Left lung (tissue), 10 donors: ENCODE measurements around the gene SDSL. TPM values are rescaled to one million over a fixed set of nuclear protein-coding genes. Genes with fewer than 3 reads are reported as not detected.

Experiments used
- ATAC-seq: fragments of 200-7000 bp; cut with Tn5 transposase; one replicate; pipeline ENCODE4 v1.9.1; 2020; ENCODE audit warnings: moderate library complexity
- DNase-seq, 4 donors: peaks; one replicate each; pipeline ENCODE4 v3.0.0-alpha.2; 2013 to 2020
- H3K27ac ChIP-seq, 2 donors: fragments of 200-600 bp; sonication (generic) in 1 of 2; one replicate each; pipeline versions ENCODE4 v1.5.0 to v1.8.0; 2020 to 2021
- H3K27me3 ChIP-seq, 2 donors: fragments of 200-600 bp; sonication (generic) in 1 of 2; one replicate each; pipeline versions ENCODE4 v1.5.0 to v1.8.0; 2020 to 2021
- H3K36me3 ChIP-seq, 2 donors: fragments of 200-600 bp; sonication (generic) in 1 of 2; one replicate each; pipeline versions ENCODE4 v1.5.0 to v1.8.0; 2020 to 2021
- H3K4me1 ChIP-seq, 2 donors: fragments of 200-600 bp; one replicate each; pipeline ENCODE4 v1.8.0; 2021
- H3K4me3 ChIP-seq, 2 donors: fragments of 200-600 bp; sonication (generic) in 1 of 2; one replicate each; pipeline versions ENCODE4 v1.5.0 to v1.8.0; 2020 to 2021; ENCODE audit warnings: mild to moderate bottlenecking in 1 of 2
- H3K9me3 ChIP-seq, 2 donors: fragments of 200-600 bp; sonication (generic) in 1 of 2; one replicate each; pipeline versions ENCODE4 v1.5.0 to v1.8.0; 2020 to 2021
- intact Hi-C, 2 donors: fragments of 100-400 bp; cut with DNase I; formaldehyde crosslinking; loops; one replicate each; pipeline versions ENCODE4 v1.11.2 to v1.14.2; 2022
- polyA plus RNA-seq, 6 donors: library from polyadenylated mRNA; unstranded; fragments of 120-200 nt; gene quantifications; one replicate each; pipeline ENCODE4 v1.2.1, GENCODE V29; 2013; ENCODE audit not compliant: insufficient read length in 6 of 6
- total RNA-seq, 2 donors: library from RNA; stranded (reverse); fragmentation: NEBNext Ultra II Directional; extraction: Animal tissue kit (Norgen Biotek cat#: 25700); gene quantifications; one replicate each; pipeline ENCODE4 v1.2.1, GENCODE V29; 2021
- TF ChIP-seq, protein P1 (sequence below), 2 donors: fragments of 200-600 bp; sonication (generic) in 1 of 2; IDR thresholded peaks; one replicate each; pipeline versions ENCODE4 v1.5.0 to v1.8.0; 2021; ENCODE audit warnings: antibody characterized with exemption in 2 of 2
- donor health status: DM: no; HTN: yes; CAD: no.
- donor health status: DM: no; HTN: no; CAD: no.

The SDSL gene
- total and polyA plus RNA-seq, 8 donors, result 4.2 to 13.8 (median 4.9) TPM

- intact Hi-C loops, result no loop called here
- ATAC-seq, result no peak
- Histone ChIP-seq H3K9me3 (no peaks in the 10 kb centered on the region), H3K4me1 (peaks cover 11 to 25% of the 10 kb centered on the region in 2 donors), H3K36me3 (no peaks in the 10 kb centered on the region), H3K4me3 (no peak overlapping the region), H3K27ac (no peak overlapping the region), H3K27me3 (peaks cover 39 to 93% of the 10 kb centered on the region in 2 donors)
- TF ChIP-seq, protein P1, sequence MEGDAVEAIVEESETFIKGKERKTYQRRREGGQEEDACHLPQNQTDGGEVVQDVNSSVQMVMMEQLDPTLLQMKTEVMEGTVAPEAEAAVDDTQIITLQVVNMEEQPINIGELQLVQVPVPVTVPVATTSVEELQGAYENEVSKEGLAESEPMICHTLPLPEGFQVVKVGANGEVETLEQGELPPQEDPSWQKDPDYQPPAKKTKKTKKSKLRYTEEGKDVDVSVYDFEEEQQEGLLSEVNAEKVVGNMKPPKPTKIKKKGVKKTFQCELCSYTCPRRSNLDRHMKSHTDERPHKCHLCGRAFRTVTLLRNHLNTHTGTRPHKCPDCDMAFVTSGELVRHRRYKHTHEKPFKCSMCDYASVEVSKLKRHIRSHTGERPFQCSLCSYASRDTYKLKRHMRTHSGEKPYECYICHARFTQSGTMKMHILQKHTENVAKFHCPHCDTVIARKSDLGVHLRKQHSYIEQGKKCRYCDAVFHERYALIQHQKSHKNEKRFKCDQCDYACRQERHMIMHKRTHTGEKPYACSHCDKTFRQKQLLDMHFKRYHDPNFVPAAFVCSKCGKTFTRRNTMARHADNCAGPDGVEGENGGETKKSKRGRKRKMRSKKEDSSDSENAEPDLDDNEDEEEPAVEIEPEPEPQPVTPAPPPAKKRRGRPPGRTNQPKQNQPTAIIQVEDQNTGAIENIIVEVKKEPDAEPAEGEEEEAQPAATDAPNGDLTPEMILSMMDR (IDR thresholded peaks at IDR 0.05), result no peak
- DNase-seq, result no peak
These were observed 37.8 kb downstream of the SDSL start for GRCh38 chr12:113459981-113460380.

- peak; percentile 37 for ATAC-seq
- H3K4me1 ChIP-seq, result peaks cover 11 to 31% of the 10 kb centered on the region in 2 donors
- no peak overlapping the region for H3K4me3 ChIP-seq
- no peaks in the 10 kb centered on the region for H3K9me3 ChIP-seq
- TF ChIP-seq, protein P1 (IDR thresholded peaks at IDR 0.05), result no peak
- intact Hi-C loops, result no loop called here
- H3K27ac ChIP-seq, result no peak overlapping the region
- no peaks in the 10 kb centered on the region for H3K36me3 ChIP-seq
- H3K27me3 ChIP-seq, result peaks cover 56 to 100% of the 10 kb centered on the region in 2 donors
- DNase-seq, result no peak
These were observed 39.5 kb downstream of the SDSL start for GRCh38 chr12:113461666-113462065.

DNA sequence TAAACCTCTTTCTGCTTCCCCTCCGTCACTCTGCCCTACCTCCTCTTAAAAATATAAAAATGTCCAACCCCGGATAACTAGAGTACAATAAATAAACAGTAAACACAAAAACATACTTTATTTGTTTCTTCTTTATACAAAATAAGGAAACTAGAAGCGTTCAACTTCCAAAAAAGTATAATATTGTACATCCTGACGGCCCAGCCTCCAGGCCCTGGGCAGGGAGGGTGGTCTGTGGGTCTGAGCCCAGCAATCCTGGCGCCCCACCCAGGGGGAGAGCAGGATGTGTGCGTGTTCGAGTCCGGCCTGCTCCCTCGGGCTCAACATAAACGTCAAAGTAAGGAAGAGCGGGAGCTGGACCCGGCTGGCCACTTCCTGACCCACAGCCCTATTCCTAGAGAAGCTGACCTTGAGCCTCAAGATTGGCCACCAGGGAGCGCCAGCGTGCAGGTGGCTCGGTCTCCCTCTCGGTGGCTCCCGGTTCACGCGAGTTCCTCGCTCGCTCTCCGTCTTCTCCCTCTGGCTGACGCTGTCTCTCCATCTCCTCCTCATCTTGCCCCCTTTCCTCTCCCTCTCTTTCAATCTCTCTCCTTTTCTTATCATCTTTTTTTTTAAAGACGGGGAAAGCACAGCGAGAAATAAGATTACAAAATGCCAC lies 40.1 kb downstream of the SDSL start:
- TF ChIP-seq, protein P1 (IDR thresholded peaks at IDR 0.05), result peak; percentile 74 to 86
- Histone ChIP-seq H3K9me3 (no peaks in the 10 kb centered on the region), H3K27me3 (peaks cover 62 to 100% of the 10 kb centered on the region in 2 donors), H3K4me1 (peaks cover 11 to 35% of the 10 kb centered on the region in 2 donors), H3K27ac (no peak overlapping the region), H3K36me3 (no peaks in the 10 kb centered on the region), H3K4me3 (peak overlapping the region in 1 of 2 donors; percentile 7)
- peak; percentile 97 for ATAC-seq
- DNase-seq, result peak; percentile 51 to 94 (median 78)
- intact Hi-C loops, result no loop called here

GRCh38 chr12:113462998-113463745 lies 41.0 kb downstream of the SDSL start:
- TF ChIP-seq, protein P1 (IDR thresholded peaks at IDR 0.05), result no peak
- H3K9me3 ChIP-seq, result no peaks in the 10 kb centered on the region
- H3K36me3 ChIP-seq, result no peaks in the 10 kb centered on the region
- peaks cover 11 to 43% of the 10 kb centered on the region in 2 donors for H3K4me1 ChIP-seq
- peak overlapping the region in 1 of 2 donors; percentile 7 for H3K4me3 ChIP-seq
- ATAC-seq (no peak), DNase-seq (peak in 1 of 4 donors; percentile 68)
- intact Hi-C loops, result no loop called here
- H3K27me3 ChIP-seq, result peaks cover 71 to 100% of the 10 kb centered on the region in 2 donors
- no peak overlapping the region for H3K27ac ChIP-seq
